GM21360 (cell line): ENCODE data around the gene MYH11.
"Not testable (repeated sequence)": the region's sequence is repeated elsewhere in the genome, so short reads cannot be mapped to it uniquely, and the experiment has no call there.

Experiments used
- ATAC-seq: cut with Tn5 transposase; IDR thresholded peaks from one replicate; pipeline ENCODE4 v1.9.1; 2021; ENCODE audit warnings: mild to moderate bottlenecking, moderate library complexity; ENCODE audit not compliant: unreplicated experiment

Gene MYH11

GRCh38 chr16:15725641-15726240 is 131.1 kb downstream of the MYH11 start:
- no peak for ATAC-seq

GRCh38 chr16:15723808-15724207 is 133.0 kb downstream of the MYH11 start:
- ATAC-seq = no peak

- no peak for ATAC-seq
Measured at GRCh38 chr16:15721018-15721417, 135.8 kb downstream of the MYH11 start.

- ATAC-seq = no peak
Measured at GRCh38 chr16:15716694-15717447, 140.0 kb downstream of the MYH11 start.

- ATAC-seq = no peak
Measured at GRCh38 chr16:15715221-15715620, 141.6 kb downstream of the MYH11 start.

- ATAC-seq = no peak
Measured at GRCh38 chr16:15714393-15715172, 142.2 kb downstream of the MYH11 start.

GRCh38 chr16:15708997-15709396 is 147.8 kb downstream of the MYH11 start:
- no peak for ATAC-seq

GRCh38 chr16:15708096-15708495 is 148.7 kb downstream of the MYH11 start:
- no peak for ATAC-seq

- no peak for ATAC-seq
Measured at GRCh38 chr16:15707332-15707731, 149.5 kb downstream of the MYH11 start.

- ATAC-seq = no peak
Measured at GRCh38 chr16:15705064-15705565, 151.7 kb downstream of the MYH11 start.

- no peak for ATAC-seq
Measured at GRCh38 chr16:15704545-15704987, 152.3 kb downstream of the MYH11 start.

- no peak for ATAC-seq
Measured at GRCh38 chr16:15703029-15703736, 153.6 kb downstream of the MYH11 start.

- ATAC-seq = no peak
Measured at GRCh38 chr16:15701975-15702970, 154.6 kb downstream of the MYH11 start.

GRCh38 chr16:15701367-15701766 is 155.5 kb downstream of the MYH11 start:
- no peak for ATAC-seq

GRCh38 chr16:15699819-15700218 is 157.0 kb downstream of the MYH11 start:
- no peak for ATAC-seq

- no peak for ATAC-seq
Measured at GRCh38 chr16:15694499-15694898, 162.3 kb downstream of the MYH11 start.

GRCh38 chr16:15692508-15692907 is 164.3 kb downstream of the MYH11 start:
- not testable (repeated sequence) for ATAC-seq

- no peak for ATAC-seq
Measured at GRCh38 chr16:15691046-15691445, 165.8 kb downstream of the MYH11 start.

GRCh38 chr16:15690296-15690695 is 166.5 kb downstream of the MYH11 start:
- ATAC-seq = no peak

- no peak for ATAC-seq
Measured at GRCh38 chr16:15689290-15689689, 167.5 kb downstream of the MYH11 start.
